Heart right ventricle (tissue), 16 donors: Measurements from ENCODE around the gene CALML6. TPM values are rescaled to one million over a fixed set of nuclear protein-coding genes. Genes with fewer than 3 reads are reported as not detected.

Experiments
- ATAC-seq, 8 donors: fragments of 200-7000 bp; cut with Tn5 transposase; one replicate each; pipeline ENCODE4 v1.9.1; 2020; ENCODE audit warnings: mild to moderate bottlenecking in 8 of 8, moderate library complexity in 8 of 8, moderate number of reproducible peaks in 1 of 8
- DNase-seq, 2 donors: peaks; one replicate each; pipeline ENCODE4 v3.0.0-alpha.2; 2020
- H3K27ac ChIP-seq, 10 donors: fragments of 200-600 bp; sonication (generic) in 2 of 10; one replicate each; pipeline versions ENCODE4 v1.5.0 to v1.8.0; 2020 to 2022; ENCODE audit warnings: mild to moderate bottlenecking in 3 of 10
- H3K27me3 ChIP-seq, 7 donors: fragments of 200-600 bp; one replicate each; pipeline ENCODE4 v1.8.0; 2021 to 2022; ENCODE audit warnings: mild to moderate bottlenecking in 2 of 7
- H3K36me3 ChIP-seq, 9 donors: fragments of 200-600 bp; sonication (generic) in 1 of 9; one replicate each; pipeline versions ENCODE4 v1.5.0 to v1.8.0; 2020 to 2022; ENCODE audit warnings: mild to moderate bottlenecking in 2 of 9
- H3K4me1 ChIP-seq, 9 donors: fragments of 200-600 bp; sonication (generic) in 1 of 9; one replicate each; pipeline versions ENCODE4 v1.5.0 to v1.8.0; 2020 to 2022; ENCODE audit warnings: mild to moderate bottlenecking in 4 of 9
- H3K4me3 ChIP-seq, 10 donors: fragments of 200-600 bp; sonication (generic) in 2 of 10; one replicate each; pipeline versions ENCODE4 v1.5.0 to v1.8.0; 2020 to 2022; ENCODE audit warnings: mild to moderate bottlenecking in 7 of 10, moderate library complexity in 2 of 10
- H3K9me3 ChIP-seq, 11 donors: fragments of 200-600 bp in 10 of 11; sonication (generic) in 2 of 11; one replicate each; pipeline versions ENCODE4 v1.5.0 to v1.8.0; 2013 to 2022; ENCODE audit warnings: mild to moderate bottlenecking in 2 of 11, control low read depth in 1 of 11, moderate library complexity in 1 of 11
- CTCF ChIP-seq, 9 donors: fragments of 200-600 bp; sonication (generic) in 2 of 9; IDR thresholded peaks; one replicate each; pipeline versions ENCODE4 v1.5.0 to v1.8.0; 2021 to 2022; ENCODE audit warnings: antibody characterized with exemption in 9 of 9, mild to moderate bottlenecking in 5 of 9, moderate library complexity in 1 of 9
- WGBS, 2 donors: extraction: QIAGEN DNeasy Blood & Tissue Kit; methylation state at CpG; one replicate each; pipeline ENCODE4 v1.1.7; 2013; ENCODE audit warnings: inconsistent platforms in 1 of 2; 5-methylcytosine and 5-hydroxymethylcytosine counted together
- intact Hi-C, 10 donors: fragments of 100-400 bp; cut with DNase I; formaldehyde crosslinking; loops; one replicate each; pipeline versions ENCODE4 v1.11.1 to v1.14.2; 2022
- polyA plus RNA-seq, 2 donors: library from polyadenylated mRNA; stranded (reverse); fragments of 200-250 nt; gene quantifications; one replicate each; pipeline ENCODE4 v1.2.3, GENCODE V29; 2013
- total RNA-seq, 10 donors: library from RNA; stranded (reverse); fragmentation: NEBNext Ultra II Directional in 3 of 10; extraction: Animal tissue kit (Norgen Biotek cat#: 25700) in 3 of 10; gene quantifications; one replicate each; pipeline versions ENCODE4 v1.2.1 to v1.2.4, GENCODE V29; 2021 to 2023
- donor health status: Arrhythmogenic right ventricular cardiomyopathy.
- donor health status: ischemic (EF 13 %, LVEDD 7.1; RV severe dilation, severe dysfunction).
- donor health status: healthy with polysubstance abuse.
- donor health status: DM: no; HTN: yes; CAD: no.
- donor health status: DM: no; HTN: no; CAD: no.
- donor health status: ischemic (EF 25% LVEDD 6.9; RV normal size, moderate dysfunction).
- donor health status: ischemic (EF 25% LVEDD 5.7; RV mildly dilated, moderate dysfunction).
- donor health status: healthy.
- donor health status: DM: yes; HTN: yes; CAD: no.
- donor health status: Ischemic cardiomyopathy.
- donor health status: ischemic (EF 35%, LVEDD 5.7; RV mildly dilated, moderate dysfunction).
- donor health status: nonischemic (EF 11% LVEDD 7.7; RV severe dilation, severe dysfunction).
- donor health status: DM: yes; HTN: yes; CAD: no.
- donor health status: PGD.
- donor health status: ischemic (EF 29% LVEDD 5.4; RV normal size, mild dysfunction).
- donor health status: nonischemic (EF 23%, LVEDD 6.1; RV moderate dilation, normal function).

The CALML6 gene
- total and polyA plus RNA-seq, 12 donors, result 0.09 to 0.88 (median 0.20) TPM; not detected in 8

GRCh38 chr1:1877865-1878436 lies 37.1 kb upstream of the CALML6 start:
- no peak for ATAC-seq
- Histone ChIP-seq H3K27ac (no peak overlapping the region), H3K4me1 (peaks cover 19 to 99% (median 95%) of the 10 kb centered on the region in 9 donors), H3K4me3 (no peak overlapping the region), H3K36me3 (peaks cover 0 to 59% (median 4%) of the 10 kb centered on the region in 9 donors), H3K27me3 (no peaks in the 10 kb centered on the region), H3K9me3 (no peaks in the 10 kb centered on the region)
- DNase-seq, result no peak
- intact Hi-C loops, result no loop called here
- no peak for TF ChIP-seq CTCF (IDR thresholded peaks at IDR 0.05)
- 74 to 77% methylated on average over 5 of the region's 5 CpGs for WGBS, 2 donors

- Histone ChIP-seq H3K9me3 (no peaks in the 10 kb centered on the region), H3K4me1 (peaks cover 15 to 100% (median 95%) of the 10 kb centered on the region in 9 donors), H3K36me3 (peaks cover 0 to 49% (median 4%) of the 10 kb centered on the region in 9 donors), H3K4me3 (no peak overlapping the region), H3K27me3 (no peaks in the 10 kb centered on the region), H3K27ac (no peak overlapping the region)
- ATAC-seq (no peak), DNase-seq (no peak)
- intact Hi-C loops, result loop anchor here in 2 of 10 donors (10.0 kb wide), 1 partner anchor 45 kb away; no protein-coding TSS in a partner anchor
- WGBS, 2 donors, result 96 to 97% methylated on average over 5 of the region's 5 CpGs
- TF ChIP-seq CTCF (IDR thresholded peaks at IDR 0.05), result no peak
These were observed 35.1 kb upstream of the CALML6 start for GRCh38 chr1:1879942-1880341.

- DNase-seq (no peak), ATAC-seq (peak in 2 of 8 donors; percentile 16 to 25)
- Histone ChIP-seq H3K9me3 (no peaks in the 10 kb centered on the region), H3K27me3 (no peaks in the 10 kb centered on the region), H3K4me1 (peaks cover 15 to 100% (median 95%) of the 10 kb centered on the region in 9 donors), H3K27ac (no peak overlapping the region), H3K4me3 (no peak overlapping the region), H3K36me3 (peaks cover 0 to 45% (median 0%) of the 10 kb centered on the region in 9 donors)
- TF ChIP-seq CTCF (IDR thresholded peaks at IDR 0.05), result no peak
- 45 to 54% methylated on average over 13 of the region's 13 CpGs for WGBS, 2 donors
- intact Hi-C loops, result loop anchor here in 2 of 10 donors (10.0 kb wide), 1 partner anchor 46 kb away; no protein-coding TSS in a partner anchor
These were observed 34.3 kb upstream of the CALML6 start for GRCh38 chr1:1880617-1881312.

GRCh38 chr1:1881727-1882126 lies 33.3 kb upstream of the CALML6 start:
- Histone ChIP-seq H3K4me1 (peaks cover 14 to 100% (median 95%) of the 10 kb centered on the region in 9 donors), H3K36me3 (peaks cover 0 to 35% (median 0%) of the 10 kb centered on the region in 9 donors), H3K4me3 (no peak overlapping the region), H3K9me3 (no peaks in the 10 kb centered on the region), H3K27me3 (no peaks in the 10 kb centered on the region), H3K27ac (peak overlapping the region in 2 of 10 donors; percentile 25 to 30)
- WGBS, 2 donors, result 62 to 74% methylated on average over 6 of the region's 6 CpGs
- TF ChIP-seq CTCF (IDR thresholded peaks at IDR 0.05), result no peak
- peak in 5 of 8 donors; percentile 22 to 42 (median 29) for ATAC-seq
- intact Hi-C loops, result loop anchor here in 2 of 10 donors (10.0 kb wide), 1 partner anchor 47 kb away; no protein-coding TSS in a partner anchor
- DNase-seq, result no peak
